Measurements from ENCODE around the gene ATP6AP2.

DNA sequence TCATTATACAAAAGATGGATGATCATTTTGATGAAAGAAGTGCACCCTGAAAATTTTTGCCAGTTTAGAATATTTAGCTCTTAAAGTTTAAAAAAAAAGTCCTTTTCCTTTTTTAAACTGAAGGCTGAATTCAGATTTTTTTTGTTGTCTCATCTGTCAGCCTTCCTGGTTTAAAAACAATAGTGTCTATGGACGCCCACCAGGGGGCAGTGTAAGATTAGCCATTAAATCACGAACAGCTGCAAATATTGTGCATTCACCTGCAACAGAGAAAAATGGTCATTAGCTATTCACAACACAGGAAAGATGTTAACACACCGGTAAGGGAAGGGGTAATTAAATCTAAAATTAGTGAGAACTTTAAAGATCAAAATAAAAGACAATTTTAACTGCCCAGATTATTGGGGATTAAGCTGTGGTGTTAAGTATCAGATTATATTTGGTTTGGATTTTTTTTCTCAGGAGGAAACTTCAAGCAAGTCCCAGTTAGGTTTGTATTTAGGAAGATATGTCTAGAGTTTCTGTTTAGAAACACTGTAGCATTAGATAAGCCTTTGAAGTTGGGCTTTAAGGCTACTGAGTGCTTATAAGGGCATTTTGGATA is 71.0 kb downstream of the ATP6AP2 start:
- TF ChIP-seq CTCF (IDR thresholded peaks at IDR 0.05; ENCODE audit: low read depth, low read length, poor library complexity, severe bottlenecking) (peak; percentile 55), EZH2phosphoT487 (IDR thresholded peaks at IDR 0.05; ENCODE audit: borderline replicate concordance, low read length) (no peak)
